SJSA1 (cell line): ENCODE data around the gene MGRN1. TPM values are rescaled to one million over a fixed set of nuclear protein-coding genes. Genes with fewer than 3 reads are reported as not detected.

Source experiments
- DNase-seq, 2 experiments: peaks; one replicate each; pipeline ENCODE4 v3.0.0-alpha.2; 2015 to 2020; ENCODE audit warnings: low spot score in 2 of 2, low read depth in 1 of 2
- H3K27ac ChIP-seq: fragments of 250-450 bp; sonication (Bioruptor Pico); 2 replicates; pipeline ENCODE4 v1.5.1; 2020; ENCODE audit warnings: mild to moderate bottlenecking, moderate library complexity
- H3K27me3 ChIP-seq: fragments of 250-450 bp; sonication (Bioruptor Pico); replicated peaks from 2 replicates; pipeline ENCODE4 v1.5.1; 2020; ENCODE audit warnings: mild to moderate bottlenecking, moderate library complexity
- H3K36me3 ChIP-seq: fragments of 250-450 bp; sonication (Bioruptor Pico); 2 replicates; pipeline ENCODE4 v1.5.1; 2020; ENCODE audit warnings: mild to moderate bottlenecking
- H3K4me1 ChIP-seq: fragments of 250-450 bp; sonication (Bioruptor Pico); replicated peaks from 2 replicates; pipeline ENCODE4 v1.6.1; 2021; ENCODE audit warnings: mild to moderate bottlenecking
- H3K4me3 ChIP-seq: fragments of 250-450 bp; sonication (Bioruptor Pico); 2 replicates; pipeline ENCODE4 v1.5.1; 2020; ENCODE audit warnings: mild to moderate bottlenecking
- H3K9me3 ChIP-seq: fragments of 250-450 bp; sonication (Bioruptor Pico); replicated peaks from 2 replicates; pipeline ENCODE4 v1.5.1; 2020; ENCODE audit warnings: mild to moderate bottlenecking
- total RNA-seq: library from RNA; depleted of rRNA; stranded (reverse); fragments of >200 nt; shearing (Covaris generic); gene quantifications from 2 replicates; pipeline ENCODE4 v1.2.3, GENCODE V29; 2014; rRNA removed

The MGRN1 gene
- total RNA-seq, result 9.1 and 15.0 TPM in 2 replicates

DNA sequence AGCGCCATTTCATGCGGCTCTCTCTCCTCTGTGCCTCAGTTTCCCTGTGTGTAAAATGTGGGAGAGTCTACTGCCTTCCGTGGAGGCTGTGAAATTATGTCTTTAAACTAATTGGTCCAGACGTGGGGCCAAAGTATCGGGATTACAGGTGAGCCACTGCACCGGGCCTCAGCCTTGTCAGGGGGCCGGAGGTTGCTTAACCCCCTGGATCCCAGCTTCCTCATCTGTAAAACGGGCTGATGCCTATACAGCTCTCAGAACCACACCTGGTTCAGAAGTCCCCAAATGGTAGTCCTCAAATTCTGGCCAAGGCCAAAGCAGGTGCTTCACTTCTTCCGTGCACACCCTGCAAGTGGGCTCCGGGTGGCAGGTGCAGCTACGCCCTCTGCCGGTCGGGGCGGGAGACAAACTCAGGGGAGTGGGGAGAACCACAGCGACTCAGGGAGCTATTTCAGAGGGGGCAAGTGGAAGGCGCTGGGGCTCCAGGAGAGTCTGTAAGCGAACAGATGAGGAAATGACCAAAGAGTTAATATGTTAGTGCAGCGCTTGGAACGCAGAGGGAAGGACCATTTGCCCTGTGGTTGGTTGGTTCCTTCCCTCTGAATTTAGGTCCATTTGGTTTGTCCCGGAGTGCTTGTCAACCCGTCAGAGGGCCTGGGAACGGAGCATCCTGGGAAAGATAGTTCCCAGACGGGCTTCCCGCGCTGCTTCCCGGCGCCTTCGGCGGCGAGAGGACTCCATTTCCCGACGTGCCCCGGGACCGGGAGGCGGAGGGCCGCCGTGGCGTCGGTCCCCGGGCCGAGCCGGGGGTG, at the start of gene MGRN1:
TSS of gene MGRN1 (plus strand) at position 812 of the 812 bp plus-strand sequence. CDS start 135 bp downstream, outside the sequence.
- no peaks in the 10 kb centered on the region for H3K9me3 ChIP-seq
- H3K36me3 ChIP-seq, result peaks cover 17% of the 10 kb centered on the region; the same call in 1 of the 2 replicates
- H3K4me1 ChIP-seq, result peaks cover 9% of the 10 kb centered on the region
- H3K27ac ChIP-seq, result peak within 1 kb of the TSS; percentile 79
- H3K27me3 ChIP-seq, result no peaks in the 10 kb centered on the region
- peak; percentile 97 to 98 for DNase-seq
- peak within 1 kb of the TSS; percentile 93 for H3K4me3 ChIP-seq

DNA sequence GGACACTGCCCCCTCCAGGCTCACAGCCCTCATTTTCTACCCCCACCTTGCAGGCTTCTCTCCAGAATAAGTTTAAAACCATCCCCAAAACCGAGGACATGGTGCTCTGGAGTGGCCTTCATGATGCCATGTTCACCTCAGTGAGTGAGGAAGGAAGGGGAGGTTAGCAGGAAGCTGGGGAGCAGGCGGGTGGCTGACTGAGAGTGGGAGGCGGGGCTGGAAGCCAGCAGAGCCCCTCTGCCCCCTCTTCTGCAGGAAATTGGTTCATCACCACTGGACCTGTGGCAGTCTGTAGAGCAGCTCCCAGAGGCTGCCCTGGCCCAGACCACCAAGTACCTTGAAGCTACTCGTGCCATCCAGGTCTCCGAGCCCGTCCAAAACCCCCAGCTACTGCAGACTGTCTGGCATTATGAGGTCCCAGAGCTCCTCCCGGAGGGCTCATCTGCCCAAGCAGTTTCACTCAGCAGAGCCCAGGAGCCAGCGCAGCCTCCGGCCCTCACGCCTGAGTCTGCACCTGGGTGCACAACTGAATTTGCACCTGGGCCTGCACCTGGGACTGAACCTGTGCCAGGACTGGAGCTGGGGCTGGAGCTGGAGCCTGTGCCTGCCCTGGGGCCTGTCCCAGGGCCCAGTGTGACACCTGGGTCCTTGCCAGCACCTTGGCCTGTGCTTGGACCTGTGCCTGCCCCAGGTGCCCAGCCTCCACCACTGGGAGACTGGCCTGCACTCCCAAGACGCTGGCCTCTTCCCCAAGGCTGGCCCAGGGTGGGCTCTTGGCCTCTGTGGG, 49.5 kb upstream of the MGRN1 start:
- no peak for DNase-seq
- no peak overlapping the region for H3K27ac ChIP-seq
- H3K4me1 ChIP-seq, result no peaks in the 10 kb centered on the region
- no peak overlapping the region for H3K4me3 ChIP-seq
- H3K36me3 ChIP-seq, result no peaks in the 10 kb centered on the region
- no peaks in the 10 kb centered on the region for H3K9me3 ChIP-seq
- no peaks in the 10 kb centered on the region for H3K27me3 ChIP-seq

DNA sequence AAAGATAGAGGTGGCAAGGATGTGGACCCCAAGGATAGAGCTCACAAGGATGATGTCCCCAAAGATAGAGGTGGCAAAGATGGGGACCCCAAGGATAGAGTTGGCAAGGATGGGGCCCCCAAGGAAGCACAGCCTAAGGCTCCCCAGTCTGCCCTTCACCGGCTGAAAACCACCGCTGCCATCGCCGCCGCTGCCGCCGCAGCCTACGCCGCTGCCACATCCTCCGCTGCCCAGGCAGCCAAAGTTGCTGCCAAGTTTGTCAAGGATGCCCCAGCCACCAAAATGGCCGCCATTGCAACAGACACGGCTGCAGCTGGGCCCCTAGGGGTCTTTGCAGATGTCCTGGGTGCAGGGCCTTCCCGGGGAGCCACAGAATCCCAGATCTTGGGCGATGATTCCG, 48.6 kb upstream of the MGRN1 start:
- Histone ChIP-seq H3K27me3 (no peaks in the 10 kb centered on the region), H3K4me3 (no peak overlapping the region), H3K36me3 (no peaks in the 10 kb centered on the region), H3K4me1 (no peaks in the 10 kb centered on the region), H3K27ac (no peak overlapping the region), H3K9me3 (no peaks in the 10 kb centered on the region)
- no peak for DNase-seq

DNA sequence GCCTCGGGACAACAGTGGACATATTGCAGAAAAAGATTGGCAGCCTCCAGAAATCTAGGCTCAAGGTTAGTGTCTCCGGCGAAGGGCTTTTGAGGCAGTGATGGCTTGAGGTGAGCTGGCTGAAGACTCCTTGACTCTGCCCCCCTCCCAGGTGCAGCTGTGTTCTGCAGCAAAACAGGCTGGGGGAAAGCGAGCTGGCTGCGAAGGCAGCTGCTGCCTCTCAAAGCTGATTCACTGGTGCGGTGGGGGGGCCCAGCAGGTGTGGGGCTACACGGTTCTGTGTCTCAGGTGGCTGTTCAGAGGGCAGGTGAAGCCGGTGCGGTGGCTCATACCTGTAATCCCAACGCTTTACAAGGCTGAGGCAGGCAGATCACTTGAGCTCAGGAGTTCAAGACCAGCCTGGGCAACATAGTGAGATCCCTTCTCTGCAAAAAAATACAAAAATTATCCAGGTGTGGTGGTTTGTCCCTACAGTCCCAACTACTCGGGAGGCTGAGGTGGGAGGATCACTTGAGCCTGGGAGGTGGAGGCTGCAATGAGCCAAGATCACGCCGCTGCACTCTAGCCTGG, 45.6 kb upstream of the MGRN1 start:
- H3K27ac ChIP-seq, result no peak overlapping the region
- no peaks in the 10 kb centered on the region for H3K4me1 ChIP-seq
- no peak overlapping the region for H3K4me3 ChIP-seq

DNA sequence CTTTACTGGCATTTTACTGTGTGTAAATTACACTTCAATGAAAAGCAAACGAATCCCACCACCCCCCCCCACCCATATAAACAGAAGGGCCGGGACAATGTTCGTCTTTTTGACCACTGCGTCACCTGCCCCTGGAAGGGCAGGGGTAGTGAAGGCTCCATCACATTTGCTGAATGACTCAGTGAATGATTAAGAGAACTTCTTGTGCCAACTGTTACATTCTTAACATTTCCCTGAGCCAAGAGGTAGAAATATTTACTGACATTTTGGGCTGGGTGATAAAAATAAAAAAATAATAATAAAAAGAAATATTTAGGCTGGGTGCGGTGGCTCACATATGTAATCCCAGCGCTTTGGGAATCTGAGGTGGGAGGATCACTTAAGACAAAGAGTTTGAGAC, 44.4 kb upstream of the MGRN1 start:
- Histone ChIP-seq H3K36me3 (no peaks in the 10 kb centered on the region), H3K27ac (no peak overlapping the region), H3K4me3 (no peak overlapping the region), H3K4me1 (no peaks in the 10 kb centered on the region), H3K9me3 (no peaks in the 10 kb centered on the region), H3K27me3 (no peaks in the 10 kb centered on the region)
- DNase-seq, result no peak

More for the DNA sequence above, 45.6 kb upstream of the MGRN1 start:
- DNase-seq, result no peak
- H3K9me3 ChIP-seq, result no peaks in the 10 kb centered on the region
- no peaks in the 10 kb centered on the region for H3K27me3 ChIP-seq
- H3K36me3 ChIP-seq, result no peaks in the 10 kb centered on the region

DNA sequence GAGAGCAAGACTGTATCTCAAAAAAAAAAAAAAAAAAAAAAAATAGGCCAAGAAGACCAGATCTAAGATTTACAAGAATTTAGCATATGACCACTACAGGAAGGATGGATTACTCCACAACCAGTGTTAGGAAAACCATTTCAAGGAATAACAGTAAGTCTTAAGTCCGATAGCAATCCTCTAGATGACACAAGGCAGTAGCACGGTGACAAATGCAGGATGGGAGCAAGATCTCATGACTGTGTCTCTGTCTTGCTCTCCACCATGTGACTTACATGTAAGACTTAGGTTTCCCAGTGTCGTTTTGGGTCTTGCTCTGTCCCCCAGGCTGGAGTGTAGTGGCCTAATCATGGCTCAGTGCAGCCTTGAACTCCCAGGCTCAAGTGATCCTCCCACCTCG, 40.7 kb upstream of the MGRN1 start:
- Histone ChIP-seq H3K27ac (no peak overlapping the region), H3K4me1 (no peaks in the 10 kb centered on the region), H3K9me3 (peaks cover 3% of the 10 kb centered on the region; the same call in 1 of the 2 replicates), H3K27me3 (no peaks in the 10 kb centered on the region; the same call in 1 of the 2 replicates), H3K36me3 (no peaks in the 10 kb centered on the region), H3K4me3 (no peak overlapping the region)
- no peak for DNase-seq

DNA sequence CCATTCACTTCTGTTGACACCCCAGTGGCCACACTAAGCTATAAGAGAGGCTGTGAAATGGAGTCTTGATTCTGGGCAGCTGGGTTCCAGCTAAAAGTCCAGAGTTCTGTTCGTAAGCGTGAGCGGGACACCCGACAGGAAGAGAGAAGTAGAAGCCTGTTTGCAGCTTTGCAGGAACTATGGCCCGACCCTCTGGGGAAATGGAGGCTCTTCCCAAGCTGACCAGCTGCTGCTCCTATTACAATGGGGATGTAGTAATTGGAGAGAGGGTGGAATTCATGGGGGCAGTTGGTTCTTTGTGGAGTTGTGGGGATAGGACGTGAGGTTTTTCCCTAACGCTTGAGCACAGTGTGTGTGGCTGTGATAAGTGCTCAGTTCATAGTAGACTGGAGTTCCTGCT, 38.3 kb upstream of the MGRN1 start:
- DNase-seq, result no peak
- H3K27ac ChIP-seq, result no peak overlapping the region
- H3K36me3 ChIP-seq, result no peaks in the 10 kb centered on the region
- no peaks in the 10 kb centered on the region; the same call in 1 of the 2 replicates for H3K27me3 ChIP-seq
- no peaks in the 10 kb centered on the region for H3K4me1 ChIP-seq
- peaks cover 3% of the 10 kb centered on the region; the same call in 1 of the 2 replicates for H3K9me3 ChIP-seq
- no peak overlapping the region for H3K4me3 ChIP-seq

DNA sequence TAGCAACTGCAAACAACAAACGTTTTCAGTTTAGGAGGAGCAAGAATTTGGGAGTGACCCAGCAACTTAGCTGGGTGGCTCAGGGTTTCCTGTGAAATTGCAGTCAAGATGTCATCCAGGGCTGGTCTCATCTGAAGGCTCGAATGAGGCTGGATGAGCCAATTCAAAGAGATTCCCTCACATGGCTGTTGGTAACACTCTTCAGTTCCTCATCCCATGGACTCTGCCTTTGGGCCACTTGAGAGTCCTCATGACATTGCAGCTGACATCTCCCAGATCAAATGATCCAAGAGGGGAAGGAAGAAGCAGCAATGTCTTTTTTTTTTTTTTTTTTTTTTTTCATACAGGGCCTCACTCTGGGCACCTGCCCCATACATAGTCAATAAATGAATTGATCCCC, 36.2 kb upstream of the MGRN1 start:
- no peaks in the 10 kb centered on the region for H3K36me3 ChIP-seq
- H3K4me3 ChIP-seq, result no peak overlapping the region
- H3K9me3 ChIP-seq, result peaks cover 3% of the 10 kb centered on the region; the same call in 1 of the 2 replicates
- no peak for DNase-seq
- H3K27me3 ChIP-seq, result no peaks in the 10 kb centered on the region; the same call in 1 of the 2 replicates
- H3K27ac ChIP-seq, result no peak overlapping the region
- no peaks in the 10 kb centered on the region for H3K4me1 ChIP-seq

DNA sequence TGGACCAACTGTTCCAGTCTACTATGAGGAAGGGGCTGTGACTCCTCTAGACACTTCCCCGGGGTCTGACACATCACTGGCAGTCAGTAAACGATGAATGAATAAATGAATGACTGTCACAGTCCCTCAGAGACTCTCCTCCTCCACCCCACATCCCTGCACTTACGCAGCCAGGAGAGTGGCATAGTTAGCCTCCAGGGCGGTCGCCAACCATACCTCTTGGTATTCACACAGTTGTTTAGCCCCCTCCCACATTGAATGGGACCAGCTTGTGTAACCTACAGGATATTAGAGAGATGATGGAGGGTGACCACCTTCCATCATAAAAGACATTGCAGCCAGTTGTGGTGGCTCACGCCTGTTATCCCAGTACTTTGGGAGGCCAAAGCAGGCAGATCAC, 35.7 kb upstream of the MGRN1 start:
- Histone ChIP-seq H3K4me3 (no peak overlapping the region), H3K27ac (no peak overlapping the region), H3K27me3 (no peaks in the 10 kb centered on the region; the same call in 1 of the 2 replicates), H3K4me1 (no peaks in the 10 kb centered on the region), H3K36me3 (no peaks in the 10 kb centered on the region), H3K9me3 (peaks cover 3% of the 10 kb centered on the region; the same call in 1 of the 2 replicates)
- DNase-seq, result no peak

DNA sequence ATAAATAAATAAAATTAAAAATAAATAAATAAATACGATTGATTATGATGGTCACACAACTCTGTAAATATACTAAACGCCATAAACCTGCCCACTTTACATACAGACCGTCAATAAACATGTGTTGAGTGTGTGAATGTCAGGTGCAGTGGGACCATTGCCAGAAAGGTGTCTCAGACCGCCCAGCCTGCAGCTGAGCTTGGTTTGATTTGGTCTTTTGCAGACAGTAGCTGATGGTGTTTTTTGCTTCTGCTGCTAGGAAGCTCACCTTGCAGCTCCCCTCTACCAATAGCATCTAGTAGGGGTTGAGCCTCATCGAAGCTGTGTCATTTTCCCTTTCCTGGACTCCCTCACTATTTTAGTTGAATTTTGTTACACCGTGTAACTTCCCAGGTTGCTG, 33.4 kb upstream of the MGRN1 start:
- H3K27me3 ChIP-seq, result no peaks in the 10 kb centered on the region; the same call in 1 of the 2 replicates
- no peak overlapping the region for H3K27ac ChIP-seq
- no peak overlapping the region for H3K4me3 ChIP-seq
- no peaks in the 10 kb centered on the region for H3K4me1 ChIP-seq
- no peak for DNase-seq
- no peaks in the 10 kb centered on the region for H3K36me3 ChIP-seq
- H3K9me3 ChIP-seq, result peaks cover 3% of the 10 kb centered on the region; the same call in 1 of the 2 replicates

DNA sequence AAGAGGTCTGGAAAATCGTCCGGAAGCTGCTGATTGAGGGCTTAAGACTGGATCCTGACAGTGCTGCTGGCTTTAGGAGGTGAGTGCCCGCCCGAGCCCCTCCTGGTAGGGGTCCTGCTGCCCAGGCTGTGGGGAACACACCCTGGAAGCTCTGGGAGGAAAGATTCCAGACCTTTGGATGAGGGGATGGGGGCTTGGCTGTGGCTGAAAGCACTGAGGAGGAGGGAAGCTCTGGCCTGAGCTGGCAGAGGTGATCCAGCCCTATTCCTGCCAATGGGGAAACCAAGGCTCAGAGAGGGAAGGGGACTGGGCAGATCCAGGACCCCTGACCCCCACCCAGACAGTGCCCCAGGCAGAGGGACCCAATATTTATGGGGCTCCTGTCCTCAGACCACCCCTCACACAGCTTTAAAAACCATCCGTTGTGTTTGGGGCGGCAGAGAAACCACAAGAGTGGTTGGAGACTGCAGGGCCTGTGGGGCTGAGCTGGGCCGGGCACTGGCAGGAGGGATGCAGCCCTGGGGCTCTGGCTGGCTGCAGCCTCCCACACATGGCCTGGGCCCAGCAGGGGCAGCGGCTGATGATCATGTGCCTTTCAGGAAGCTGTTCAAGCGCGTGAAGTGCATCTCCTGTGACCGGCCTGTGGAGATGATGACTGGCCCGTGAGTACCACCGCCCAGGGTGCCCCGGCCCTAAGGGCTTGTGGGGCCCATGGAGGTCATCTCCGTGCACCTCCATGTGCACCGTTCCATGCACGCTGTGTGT, 32.7 kb upstream of the MGRN1 start:
- Histone ChIP-seq H3K27ac (no peak overlapping the region), H3K27me3 (no peaks in the 10 kb centered on the region; the same call in 1 of the 2 replicates), H3K9me3 (peaks cover 3% of the 10 kb centered on the region; the same call in 1 of the 2 replicates), H3K4me1 (no peaks in the 10 kb centered on the region), H3K4me3 (no peak overlapping the region), H3K36me3 (no peaks in the 10 kb centered on the region)
- no peak for DNase-seq

DNA sequence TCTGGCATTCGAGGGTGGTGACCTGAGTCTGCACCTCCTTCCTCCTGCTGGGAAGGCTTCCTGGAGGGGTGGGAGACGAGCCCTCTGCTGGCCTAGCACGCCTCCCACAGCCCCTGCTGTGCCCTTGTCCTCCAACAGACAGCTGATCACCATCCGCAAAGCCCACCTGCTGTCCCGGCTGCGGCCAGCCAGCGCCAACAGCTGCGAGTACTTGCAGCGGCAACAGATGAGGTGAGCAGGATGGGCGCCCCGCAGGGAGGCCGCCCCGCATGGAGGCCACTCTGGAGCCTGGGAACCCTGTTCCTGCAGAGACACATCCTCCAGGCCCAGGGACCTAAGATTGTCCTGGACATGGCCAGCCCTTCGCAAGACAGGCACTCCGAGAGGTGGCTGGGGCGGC, 31.5 kb upstream of the MGRN1 start:
- Histone ChIP-seq H3K27ac (no peak overlapping the region), H3K36me3 (no peaks in the 10 kb centered on the region), H3K4me1 (no peaks in the 10 kb centered on the region), H3K4me3 (no peak overlapping the region), H3K9me3 (peaks cover 3% of the 10 kb centered on the region; the same call in 1 of the 2 replicates), H3K27me3 (no peaks in the 10 kb centered on the region; the same call in 1 of the 2 replicates)
- DNase-seq, result no peak
